Testis (tissue), 2 donors: ENCODE results near the gene ABHD15.

ENCODE experiments used
- POLR2A ChIP-seq: fragments of 450-650 bp; IDR thresholded peaks from one replicate; pipeline ENCODE4 v1.6.1; 2017; ENCODE audit warnings: antibody characterized with exemption, mild to moderate bottlenecking, moderate library complexity
- TF ChIP-seq, protein P1 (sequence below), 3 experiments: fragments of 450-650 bp in 2 of 3; fragments of 200-600 bp in 1 of 3; sonication (generic) in 1 of 3; IDR thresholded peaks; one replicate each; pipeline ENCODE4 v1.5.1; 2016 to 2019; ENCODE audit warnings: antibody characterized with exemption in 3 of 3, mild to moderate bottlenecking in 2 of 3, moderate library complexity in 1 of 3

DNA sequence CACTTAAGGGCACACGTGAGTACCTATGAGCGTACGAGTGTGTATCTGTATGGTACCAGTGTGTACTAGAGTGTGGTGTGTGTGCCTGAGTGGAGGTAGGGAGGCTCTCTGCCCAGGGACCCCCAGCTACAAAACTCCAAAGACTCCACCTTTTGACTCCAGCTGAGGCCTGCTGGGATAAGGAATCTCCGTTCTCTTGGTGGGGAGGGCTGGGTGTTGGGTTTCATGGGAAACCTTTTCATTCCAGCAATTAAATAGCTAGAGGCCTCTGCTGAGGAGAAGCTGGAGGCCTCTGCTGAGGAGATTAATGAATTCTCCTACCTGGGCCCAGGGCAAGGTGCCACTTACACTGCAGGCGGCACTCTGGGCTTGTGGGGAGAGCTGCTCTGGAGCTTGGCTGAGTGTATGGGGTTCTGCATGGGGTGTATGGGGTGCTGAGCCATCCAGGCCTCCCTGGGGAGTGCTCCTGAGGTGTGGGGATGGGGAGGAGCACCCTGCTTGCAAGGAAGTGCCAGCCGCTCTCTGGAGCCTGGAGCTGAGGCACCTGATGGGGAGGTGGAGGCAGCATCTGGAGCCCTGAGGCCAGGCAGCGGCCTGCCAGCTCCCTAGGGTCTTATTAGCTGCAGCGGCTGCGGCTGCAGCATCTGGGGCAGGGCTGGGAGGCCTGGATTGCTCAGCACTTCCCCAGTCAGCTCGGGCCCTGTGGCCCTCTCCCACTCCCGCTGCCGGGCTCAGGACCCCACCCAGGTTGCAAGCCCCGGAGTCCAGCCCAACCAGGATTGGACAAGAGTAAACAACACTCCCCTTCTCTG lies 30.7 kb upstream of the ABHD15 start:
- TF ChIP-seq, protein P1, sequence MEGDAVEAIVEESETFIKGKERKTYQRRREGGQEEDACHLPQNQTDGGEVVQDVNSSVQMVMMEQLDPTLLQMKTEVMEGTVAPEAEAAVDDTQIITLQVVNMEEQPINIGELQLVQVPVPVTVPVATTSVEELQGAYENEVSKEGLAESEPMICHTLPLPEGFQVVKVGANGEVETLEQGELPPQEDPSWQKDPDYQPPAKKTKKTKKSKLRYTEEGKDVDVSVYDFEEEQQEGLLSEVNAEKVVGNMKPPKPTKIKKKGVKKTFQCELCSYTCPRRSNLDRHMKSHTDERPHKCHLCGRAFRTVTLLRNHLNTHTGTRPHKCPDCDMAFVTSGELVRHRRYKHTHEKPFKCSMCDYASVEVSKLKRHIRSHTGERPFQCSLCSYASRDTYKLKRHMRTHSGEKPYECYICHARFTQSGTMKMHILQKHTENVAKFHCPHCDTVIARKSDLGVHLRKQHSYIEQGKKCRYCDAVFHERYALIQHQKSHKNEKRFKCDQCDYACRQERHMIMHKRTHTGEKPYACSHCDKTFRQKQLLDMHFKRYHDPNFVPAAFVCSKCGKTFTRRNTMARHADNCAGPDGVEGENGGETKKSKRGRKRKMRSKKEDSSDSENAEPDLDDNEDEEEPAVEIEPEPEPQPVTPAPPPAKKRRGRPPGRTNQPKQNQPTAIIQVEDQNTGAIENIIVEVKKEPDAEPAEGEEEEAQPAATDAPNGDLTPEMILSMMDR (IDR thresholded peaks at IDR 0.05), result no peak
- no peak for TF ChIP-seq POLR2A
